Spleen (tissue), 11 donors: ENCODE data around the gene SHQ1. TPM values are rescaled to one million over a fixed set of nuclear protein-coding genes. Genes with fewer than 3 reads are reported as not detected.
A peak's percentile ranks its signal among the peaks of the same experiment; 100 is the strongest.

Source experiments
- DNase-seq: peaks from one replicate; pipeline ENCODE4 v3.0.0-alpha.2; 2020
- H3K27ac ChIP-seq, 8 donors: fragments of 200-600 bp; sonication (generic) in 7 of 8; 1 replicate in 4 of 8; 2 replicates in 4 of 8; pipeline versions ENCODE4 v1.5.0 to v1.8.0; 2016 to 2021; ENCODE audit warnings: inconsistent platforms in 4 of 8, mild to moderate bottlenecking in 4 of 8, moderate library complexity in 1 of 8
- H3K27me3 ChIP-seq, 7 donors: fragments of 200-600 bp; sonication (generic) in 6 of 7; replicated peaks in 1 of 7; 1 replicate in 4 of 7; 2 replicates in 3 of 7; pipeline versions ENCODE4 v1.5.0 to v1.8.0; 2016 to 2021; ENCODE audit warnings: inconsistent platforms in 3 of 7, mild to moderate bottlenecking in 1 of 7
- H3K36me3 ChIP-seq, 6 donors: fragments of 200-600 bp; sonication (generic) in 5 of 6; 1 replicate in 4 of 6; 2 replicates in 2 of 6; pipeline versions ENCODE4 v1.5.0 to v1.8.0; 2016 to 2021; ENCODE audit warnings: inconsistent platforms in 2 of 6
- H3K4me1 ChIP-seq, 6 donors: fragments of 200-600 bp; sonication (generic) in 5 of 6; 1 replicate in 3 of 6; 2 replicates in 3 of 6; pipeline versions ENCODE4 v1.5.0 to v1.8.0; 2016 to 2021; ENCODE audit warnings: inconsistent platforms in 3 of 6
- H3K4me3 ChIP-seq, 8 donors: fragments of 200-600 bp; sonication (generic) in 7 of 8; 1 replicate in 4 of 8; 2 replicates in 4 of 8; pipeline versions ENCODE4 v1.5.0 to v1.8.0; 2016 to 2021; ENCODE audit warnings: inconsistent platforms in 4 of 8, mild to moderate bottlenecking in 4 of 8, moderate library complexity in 2 of 8
- H3K9me3 ChIP-seq, 8 donors: fragments of 200-600 bp; sonication (generic) in 7 of 8; 1 replicate in 4 of 8; 2 replicates in 4 of 8; pipeline versions ENCODE4 v1.5.0 to v1.8.0; 2016 to 2021; ENCODE audit warnings: inconsistent platforms in 4 of 8
- CTCF ChIP-seq, 11 experiments: fragments of 200-600 bp in 7 of 11; fragments of 450-650 bp in 4 of 11; sonication (generic) in 4 of 11; IDR thresholded peaks in 8 of 11; conservative IDR thresholded peaks in 3 of 11; 1 replicate in 7 of 11; 2 replicates in 4 of 11; pipeline versions ENCODE4 v1.4.0 to v1.8.0; 2016 to 2021; ENCODE audit warnings: antibody characterized with exemption in 11 of 11, inconsistent platforms in 4 of 11, mild to moderate bottlenecking in 1 of 11
- POLR2A ChIP-seq, 3 donors: fragments of 450-650 bp; IDR thresholded peaks; one replicate each; pipeline ENCODE4 v1.5.1; 2017; ENCODE audit warnings: antibody characterized with exemption in 3 of 3, mild to moderate bottlenecking in 1 of 3
- POLR2AphosphoS5 ChIP-seq, 3 donors: sonication (generic); formaldehyde crosslinking; IDR thresholded peaks; one replicate each; pipeline ENCODE4 v1.5.1; 2017; ENCODE audit warnings: antibody characterized with exemption in 3 of 3
- WGBS, 5 donors: extraction: QIAGEN DNeasy Blood & Tissue Kit in 3 of 5; methylation state at CpG; one replicate each; pipeline versions ENCODE4 v1.1.5 to v1.1.7; 2013 to 2018; 5-methylcytosine and 5-hydroxymethylcytosine counted together
- intact Hi-C: fragments of 100-400 bp; cut with DNase I; formaldehyde crosslinking; loops from one replicate; pipeline ENCODE4 v1.15.0; 2023; ENCODE audit warnings: low total_unique reads
- polyA plus RNA-seq, 3 donors: library from polyadenylated mRNA; stranded (reverse); fragments of 200-250 nt; gene quantifications; one replicate each; pipeline ENCODE4 v1.2.1, GENCODE V29; 2013
- total RNA-seq, 7 donors: library from RNA; depleted of rRNA in 3 of 7; stranded (reverse); fragments of >200 nt in 3 of 7; fragmentation: NEBNext Ultra II Directional in 4 of 7; extraction: Animal tissue kit (Norgen Biotek cat#: 25700) in 4 of 7; gene quantifications; one replicate each; pipeline versions ENCODE4 v1.1.0 to v1.2.1, GENCODE V29; 2016 to 2021
- donor health status: healthy with polysubstance abuse.
- donor health status: DM: no; HTN: no; CAD: no; lungs with moderate emphysema.
- donor health status: DM: no; HTN: no; CAD: no.
- donor health status: Bipolar disorder and iron deficiency.
- donor health status: healthy.
- donor health status: DM: no; HTN: no; CAD: no.
- donor health status: DM: yes; HTN: yes; CAD: no.

Gene SHQ1
- total and polyA plus RNA-seq, 10 donors, result 6.7 to 28.6 (median 16.7) TPM

GRCh38 chr3:72756900-72757299, 91.3 kb downstream of the SHQ1 start:
- peaks cover 10 to 30% (median 17%) of the 10 kb centered on the region in 6 donors for H3K4me1 ChIP-seq
- H3K27me3 ChIP-seq, result no peaks in the 10 kb centered on the region
- H3K9me3 ChIP-seq, result no peaks in the 10 kb centered on the region
- H3K4me3 ChIP-seq, result peak overlapping the region in 1 of 8 donors; percentile 40
- H3K36me3 ChIP-seq, result peaks cover 0 to 8% (median 0%) of the 10 kb centered on the region in 6 donors
- TF ChIP-seq CTCF (IDR thresholded peaks at IDR 0.05 in 8 of 11, conservative IDR thresholded peaks at IDR 0.05 in 3 of 11), result no peak
- peak in 1 of 3 donors; percentile 44 for TF ChIP-seq POLR2AphosphoS5 (IDR thresholded peaks at IDR 0.05)
- no peak for TF ChIP-seq POLR2A (IDR thresholded peaks at IDR 0.05)
- intact Hi-C loops, result no loop called here
- peak overlapping the region in 5 of 8 donors; percentile 22 to 71 (median 40) for H3K27ac ChIP-seq
- DNase-seq, result no peak
- WGBS, 5 donors, result 10 to 38% (median 24%) methylated on average over 3 of the region's 3 CpGs

GRCh38 chr3:72754582-72754981, 93.7 kb downstream of the SHQ1 start:
- Histone ChIP-seq H3K4me1 (peaks cover 10 to 30% (median 17%) of the 10 kb centered on the region in 6 donors), H3K4me3 (no peak overlapping the region), H3K9me3 (no peaks in the 10 kb centered on the region), H3K27me3 (no peaks in the 10 kb centered on the region), H3K36me3 (peaks cover 0 to 18% (median 3%) of the 10 kb centered on the region in 6 donors), H3K27ac (no peak overlapping the region)
- intact Hi-C loops, result no loop called here
- TF ChIP-seq POLR2AphosphoS5 (IDR thresholded peaks at IDR 0.05) (no peak), CTCF (IDR thresholded peaks at IDR 0.05 in 8 of 11, conservative IDR thresholded peaks at IDR 0.05 in 3 of 11) (no peak), POLR2A (IDR thresholded peaks at IDR 0.05) (no peak)
- WGBS, 5 donors, result 96 to 100% (median 100%) methylated on average over 2 of the region's 2 CpGs
- DNase-seq, result no peak

- H3K27ac ChIP-seq, result no peak overlapping the region
- intact Hi-C loops, result no loop called here
- H3K36me3 ChIP-seq, result peaks cover 0 to 19% (median 3%) of the 10 kb centered on the region in 6 donors
- no peaks in the 10 kb centered on the region for H3K9me3 ChIP-seq
- no peak overlapping the region for H3K4me3 ChIP-seq
- no peak for DNase-seq
- H3K4me1 ChIP-seq, result peaks cover 10 to 30% (median 17%) of the 10 kb centered on the region in 6 donors
- no peak for TF ChIP-seq POLR2AphosphoS5 (IDR thresholded peaks at IDR 0.05)
- TF ChIP-seq POLR2A (IDR thresholded peaks at IDR 0.05), result no peak
- TF ChIP-seq CTCF (IDR thresholded peaks at IDR 0.05 in 8 of 11, conservative IDR thresholded peaks at IDR 0.05 in 3 of 11), result no peak
- no peaks in the 10 kb centered on the region for H3K27me3 ChIP-seq
- 95 to 98% (median 97%) methylated on average over 5 of the region's 5 CpGs for WGBS, 5 donors
Measured at GRCh38 chr3:72753495-72753894, 94.8 kb downstream of the SHQ1 start.

GRCh38 chr3:72750405-72750965, 97.8 kb downstream of the SHQ1 start:
- Histone ChIP-seq H3K27ac (no peak overlapping the region), H3K27me3 (no peaks in the 10 kb centered on the region), H3K36me3 (peaks cover 0 to 19% (median 3%) of the 10 kb centered on the region in 6 donors), H3K9me3 (no peaks in the 10 kb centered on the region), H3K4me3 (no peak overlapping the region), H3K4me1 (peaks cover 0 to 2% (median 0%) of the 10 kb centered on the region in 6 donors)
- no peak for DNase-seq
- TF ChIP-seq POLR2A (IDR thresholded peaks at IDR 0.05), result no peak
- no peak for TF ChIP-seq POLR2AphosphoS5 (IDR thresholded peaks at IDR 0.05)
- no peak for TF ChIP-seq CTCF (IDR thresholded peaks at IDR 0.05 in 8 of 11, conservative IDR thresholded peaks at IDR 0.05 in 3 of 11)
- WGBS, 5 donors, result 86 to 94% (median 90%) methylated on average over 4 of the region's 4 CpGs
- intact Hi-C loops, result no loop called here
